Renal cortex interstitium (tissue), 11 donors: Measurements from ENCODE around the gene USB1. TPM values are rescaled to one million over a fixed set of nuclear protein-coding genes. Genes with fewer than 3 reads are reported as not detected.
A peak's percentile ranks its signal among the peaks of the same experiment; 100 is the strongest.
"Not testable (repeated sequence)": the region's sequence is repeated elsewhere in the genome, so short reads cannot be mapped to it uniquely, and the experiment has no call there.

Experiments used
- DNase-seq, 11 donors: peaks; one replicate each; pipeline ENCODE4 v3.0.0-alpha.2; 2013; ENCODE audit warnings: low read depth in 9 of 11, low spot score in 4 of 11; ENCODE audit errors: extremely low read depth in 1 of 11
- polyA plus RNA-seq, 3 donors: library from polyadenylated mRNA; unstranded; fragments of 120-200 nt; gene quantifications; one replicate each; pipeline ENCODE4 v1.2.1, GENCODE V29; 2013; ENCODE audit not compliant: insufficient read length in 3 of 3

Gene USB1
- polyA plus RNA-seq, 3 donors = 21.1 to 21.9 (median 21.4) TPM

DNA sequence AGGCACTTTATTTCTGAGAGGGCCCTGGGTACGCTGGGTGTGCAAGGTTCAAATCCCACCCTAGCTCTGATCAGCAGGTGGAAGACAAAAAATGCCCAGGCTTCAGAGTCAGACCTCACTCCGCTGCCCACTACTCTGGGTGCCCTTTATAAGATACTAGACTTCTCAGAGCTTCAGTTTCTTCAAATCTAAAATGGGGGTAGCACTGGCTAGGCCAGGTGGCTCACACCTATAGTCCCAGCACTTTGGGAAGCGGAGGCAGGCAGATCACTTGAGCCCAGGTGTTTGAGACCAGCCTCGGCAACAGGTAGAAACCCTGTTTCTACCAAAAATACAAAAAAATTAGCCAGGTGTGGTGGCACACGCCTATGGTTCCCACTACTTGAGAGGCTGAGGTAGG lies 1.7 kb downstream of the USB1 start:
- no peak for DNase-seq

DNA sequence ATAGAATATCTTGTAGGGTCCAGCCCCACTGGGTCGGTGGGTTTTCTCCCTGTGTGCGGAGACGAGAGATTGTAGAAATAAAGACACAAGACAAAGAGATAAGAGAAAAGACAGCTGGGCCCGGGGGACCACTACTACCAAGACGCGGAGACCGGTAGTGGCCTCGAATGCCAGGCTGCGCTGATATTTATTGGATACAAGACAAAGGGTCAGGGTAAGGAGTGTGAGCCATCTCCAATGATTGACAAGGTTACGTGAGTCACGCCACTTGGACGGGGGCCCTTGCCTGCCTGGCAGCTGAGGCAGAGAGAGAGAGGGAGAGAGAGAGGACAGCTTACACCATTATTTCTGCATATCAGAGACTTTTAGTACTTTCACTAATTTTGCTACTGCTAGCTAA lies 3.5 kb downstream of the USB1 start:
- DNase-seq = not testable (repeated sequence)

DNA sequence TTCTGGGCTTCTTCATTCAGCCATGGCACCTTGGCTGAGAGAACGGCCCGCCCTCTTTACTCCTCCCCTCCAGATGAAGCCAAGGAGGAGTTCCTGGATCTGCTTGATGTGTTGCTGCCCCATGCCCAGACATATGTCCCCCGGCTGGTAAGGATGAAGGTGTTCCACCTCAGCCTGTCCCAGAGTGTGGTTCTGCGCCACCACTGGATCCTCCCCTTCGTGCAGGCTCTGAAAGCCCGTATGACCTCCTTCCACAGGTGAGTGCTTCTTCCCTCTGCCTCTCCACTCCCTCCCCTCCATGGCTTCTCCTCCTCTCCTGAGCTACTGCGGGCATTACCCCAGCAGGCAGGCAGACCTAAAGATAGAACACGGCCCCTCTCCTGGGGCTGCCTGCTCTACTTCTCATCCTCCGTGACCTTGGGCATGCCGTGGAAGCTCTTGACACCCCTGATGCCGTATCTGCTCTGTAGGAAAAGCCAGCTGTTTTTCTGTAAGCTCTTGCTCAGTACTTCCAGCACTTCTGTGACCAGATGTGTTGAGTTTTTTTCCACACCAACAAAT lies 8.7 kb downstream of the USB1 start:
- no peak for DNase-seq

GRCh38 chr16:58010886-58011285 lies 9.7 kb downstream of the USB1 start:
- DNase-seq = no peak

- DNase-seq = no peak
Measured at GRCh38 chr16:58011652-58012051, 10.4 kb downstream of the USB1 start.

DNA sequence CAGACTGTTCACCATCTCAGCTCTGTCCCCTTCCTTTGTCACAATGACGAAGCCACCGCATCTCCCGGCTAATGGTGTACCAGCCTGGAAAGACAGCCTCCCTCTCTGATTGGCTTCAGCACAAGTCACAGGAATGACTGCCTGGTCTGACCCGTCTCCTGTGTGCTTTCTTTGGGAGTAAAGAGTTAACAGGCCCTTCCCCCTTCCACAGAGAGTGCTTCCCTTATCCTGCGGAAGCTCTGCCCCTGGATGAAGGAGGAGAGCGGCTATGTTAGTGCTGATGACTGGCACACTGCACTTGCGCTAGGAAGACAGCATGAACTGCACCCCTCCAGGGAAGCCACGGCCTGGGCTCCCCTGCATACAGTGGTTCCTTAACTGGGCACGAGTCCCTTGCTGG lies 11.3 kb downstream of the USB1 start:
- no peak for DNase-seq

DNA sequence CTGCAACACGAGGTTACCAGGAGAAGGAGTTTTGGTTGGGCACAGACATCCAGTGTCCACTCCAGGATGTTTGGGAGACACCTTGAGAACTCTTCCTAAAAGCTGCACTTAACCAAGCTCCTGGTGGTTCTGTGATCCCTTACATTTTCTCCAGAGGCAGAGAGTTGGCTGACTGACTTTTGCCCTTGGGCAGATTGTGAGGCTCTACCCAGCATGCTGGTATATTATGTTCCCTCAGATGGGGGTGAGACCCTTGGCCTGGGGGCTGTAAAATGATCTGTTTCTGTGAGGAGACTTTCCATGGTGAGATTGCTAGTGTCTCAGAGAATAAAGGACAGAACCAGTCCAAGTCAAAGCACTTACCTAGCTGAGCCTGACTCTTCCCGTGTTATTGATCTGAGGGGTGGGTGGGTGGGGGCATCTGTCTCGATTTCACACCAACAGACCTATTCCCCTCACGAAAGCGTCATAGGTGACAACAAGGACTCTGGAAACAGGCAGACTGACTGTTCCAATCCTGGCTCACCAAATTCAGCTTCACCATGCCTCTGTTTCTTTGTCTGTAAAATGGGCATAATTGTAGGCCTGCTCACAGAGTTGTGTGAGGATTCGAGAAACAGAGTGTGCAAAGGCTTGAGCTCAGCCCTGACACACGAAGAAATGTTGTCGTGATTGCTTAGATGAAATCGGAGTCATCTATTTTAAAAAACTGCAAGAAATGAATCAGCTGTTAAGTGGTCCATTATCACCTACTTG lies 12.2 kb downstream of the USB1 start:
- no peak for DNase-seq

DNA sequence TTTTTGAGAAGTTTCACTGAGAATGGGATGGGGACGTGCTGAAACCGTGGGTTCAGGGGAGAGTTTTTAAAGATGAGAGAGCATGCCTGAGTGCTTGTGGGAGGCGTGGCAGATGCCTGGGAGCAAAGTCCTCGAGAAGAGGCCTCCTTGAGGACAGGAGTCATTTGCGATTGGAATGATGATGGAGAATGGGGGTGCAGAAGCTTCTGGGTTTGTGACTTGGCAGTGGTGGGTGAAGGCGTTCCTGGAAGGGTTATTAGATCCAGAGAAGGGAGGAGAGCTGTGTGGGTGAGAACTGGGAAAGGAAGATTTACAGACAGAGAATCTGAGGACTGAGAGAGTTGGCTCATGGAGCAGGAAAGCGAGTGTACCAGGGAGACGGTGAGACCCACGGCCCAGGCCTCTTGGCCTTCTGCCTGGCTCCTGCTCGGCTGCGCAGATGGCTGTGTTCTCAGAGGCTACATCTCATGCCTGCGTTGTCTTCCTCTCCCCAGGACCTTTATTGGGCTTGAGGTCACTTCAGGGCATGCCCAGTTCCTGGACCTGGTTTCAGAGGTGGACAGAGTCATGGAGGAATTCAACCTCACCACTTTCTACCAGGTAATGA lies 15.7 kb downstream of the USB1 start:
- DNase-seq = no peak

DNA sequence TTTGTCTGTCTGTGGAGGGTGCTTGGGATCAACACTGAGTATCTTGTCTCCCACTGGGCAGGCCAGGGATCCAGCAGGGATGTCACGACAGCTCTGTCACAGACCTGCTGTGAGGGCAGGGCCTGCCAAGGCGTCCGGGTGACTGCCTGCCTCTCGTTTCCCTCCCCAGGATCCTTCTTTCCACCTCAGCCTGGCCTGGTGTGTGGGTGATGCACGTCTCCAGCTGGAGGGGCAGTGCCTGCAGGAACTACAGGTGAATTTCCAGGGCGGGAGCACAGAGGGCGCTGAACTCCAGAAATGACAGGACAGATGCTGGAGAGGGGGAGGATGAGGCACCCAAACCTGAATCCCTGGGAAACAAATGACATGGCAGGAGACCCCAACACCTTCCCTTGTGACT lies 17.6 kb downstream of the USB1 start:
- DNase-seq = no peak

- no peak for DNase-seq
Measured at GRCh38 chr16:58019866-58020538, 18.8 kb downstream of the USB1 start.

- peak in 1 of 11 donors; percentile 54 for DNase-seq
Measured at GRCh38 chr16:58020628-58021521, 19.7 kb downstream of the USB1 start.

- DNase-seq = no peak
Measured at GRCh38 chr16:58021661-58022551, 20.7 kb downstream of the USB1 start.

DNA sequence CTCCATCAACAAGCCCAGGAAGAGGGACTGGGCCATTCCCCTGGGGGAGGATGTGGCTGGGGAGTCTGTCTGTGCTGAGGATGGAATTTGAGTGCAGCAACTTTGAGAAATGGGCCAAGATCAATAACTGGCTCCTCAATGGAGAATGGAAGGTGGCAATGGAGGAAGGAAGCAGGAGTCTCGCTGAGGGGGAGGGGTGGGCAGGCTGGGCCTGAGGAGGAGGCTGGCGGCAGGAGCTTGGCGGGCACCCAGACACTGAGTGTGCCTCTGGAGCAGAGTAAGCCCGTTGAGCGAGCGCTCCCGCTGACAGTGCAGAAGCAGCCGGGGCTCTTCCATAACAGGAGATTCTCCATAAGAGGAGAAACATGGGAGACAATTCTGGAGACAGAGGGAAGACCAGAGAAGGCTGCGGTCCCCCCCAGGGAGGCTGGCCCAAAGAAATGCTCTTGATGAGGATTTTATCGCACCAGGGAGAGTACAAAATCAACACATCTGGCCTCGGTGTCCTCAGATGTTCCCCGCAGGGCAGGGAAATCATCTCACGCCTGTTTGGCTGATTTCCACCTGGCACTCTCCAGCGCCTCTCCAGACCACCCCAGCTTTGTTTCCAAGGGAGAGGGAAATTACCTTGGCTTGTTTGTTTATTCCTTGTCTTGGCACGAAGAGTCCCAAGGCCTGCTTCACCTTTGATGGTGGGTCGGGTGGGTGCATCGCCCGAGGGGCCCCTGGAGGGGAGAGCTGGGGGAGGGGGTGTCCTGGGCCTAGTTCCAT lies 21.6 kb downstream of the USB1 start:
- no peak for DNase-seq

DNA sequence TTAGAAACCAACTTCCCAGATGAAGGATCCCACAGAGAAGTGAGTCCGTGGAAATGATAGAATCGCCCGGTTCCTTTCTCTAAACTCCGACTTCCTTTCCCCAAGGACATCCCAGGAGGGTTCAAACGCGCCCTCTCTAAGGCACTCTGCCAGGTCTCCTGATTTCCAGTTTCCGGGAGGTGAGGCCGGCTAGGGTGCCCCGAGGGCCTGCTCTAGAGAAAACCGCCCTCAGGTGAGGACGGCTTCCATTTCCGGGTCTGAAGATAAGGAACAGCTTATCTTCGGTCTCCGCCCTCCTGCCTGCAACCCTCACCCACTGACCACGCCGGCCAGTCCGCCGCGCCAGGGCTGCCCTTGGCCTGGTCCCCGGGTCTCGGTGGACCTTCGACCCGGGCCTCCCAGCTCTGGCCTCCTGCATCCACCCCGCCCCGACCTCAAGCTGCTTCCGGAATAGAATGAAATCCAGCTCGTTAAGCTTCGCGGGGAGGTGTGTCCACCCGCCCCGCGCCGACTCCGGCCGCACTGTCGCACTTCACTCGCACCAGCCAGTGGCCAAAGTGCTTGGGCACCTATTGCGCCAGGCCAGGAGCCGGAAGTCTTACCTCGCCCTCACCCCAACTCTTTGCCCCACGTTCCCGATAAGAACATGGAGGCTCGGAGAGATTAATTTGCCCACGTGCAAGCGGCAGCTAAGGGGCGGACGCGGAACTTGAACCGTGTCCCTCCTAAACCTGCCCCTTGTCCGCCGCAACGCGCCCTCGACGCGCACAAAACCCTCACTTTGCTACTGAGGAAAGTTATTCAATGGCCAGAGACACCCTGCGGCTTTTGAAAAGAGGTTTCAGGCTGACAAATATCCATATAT lies 23.5 kb downstream of the USB1 start:
- DNase-seq = peak in 1 of 11 donors; percentile 18

DNA sequence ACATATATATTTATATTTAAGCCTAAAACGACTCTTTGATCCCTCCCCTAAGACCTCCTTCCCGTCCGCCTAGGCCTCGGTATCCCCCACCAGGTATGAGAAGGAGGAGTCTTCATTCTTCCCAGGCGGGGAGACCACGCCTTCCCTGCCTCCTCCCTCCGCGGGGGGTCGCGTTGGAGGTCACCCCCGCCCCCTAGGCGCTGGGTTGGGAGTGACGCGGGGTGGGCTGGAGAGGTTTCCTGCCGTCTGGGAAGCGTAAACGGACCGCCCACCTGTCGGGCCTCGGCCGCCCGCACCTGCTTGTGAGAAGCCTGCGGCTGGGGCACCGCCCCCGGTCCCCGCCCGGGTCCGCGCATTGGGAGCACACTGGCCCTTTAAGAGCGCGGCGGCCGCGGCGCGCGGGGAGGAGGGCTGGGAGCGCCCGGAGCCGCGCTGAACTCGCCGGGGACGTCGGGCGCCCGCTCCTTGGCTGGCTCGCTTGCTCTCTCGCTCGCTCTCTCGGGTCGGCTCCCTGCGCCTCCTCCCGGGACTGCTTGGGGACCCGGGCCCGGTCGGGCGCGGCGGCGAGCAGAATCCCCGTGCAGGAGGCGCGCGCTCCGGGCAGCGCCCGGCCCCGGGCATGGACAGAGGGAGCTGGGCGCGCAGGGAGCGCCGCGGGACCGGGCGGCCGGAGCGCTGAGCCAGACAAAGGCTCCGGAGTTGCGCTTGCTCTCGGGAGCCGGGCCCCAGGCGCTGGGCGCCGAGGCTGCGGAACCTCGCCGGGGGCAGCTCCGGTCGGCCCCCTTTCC lies 24.3 kb downstream of the USB1 start, which contains the start of gene MMP15:
Gene MMP15, plus strand, starts transcription at position 404 of the 788 bp plus-strand sequence. CDS start 597 bp downstream, outside the sequence.
- peak in 1 of 11 donors; percentile 71 for DNase-seq
